ENCODE measurements around the gene WWOX.

GRCh38 chr16:78421181-78421708 lies 321.8 kb downstream of the WWOX start:
- TF ChIP-seq POLR2AphosphoS5 (IDR thresholded peaks at IDR 0.05; ENCODE audit: borderline replicate concordance, low read depth, low read length) (no peak), EZH2 (IDR thresholded peaks at IDR 0.05) (no peak), FOXP2 (optimal IDR thresholded peaks at IDR 0.05; ENCODE audit: control extremely low read depth, extremely low read length, insufficient read depth) (no peak)

Data from SK-N-MC (cell line).